Testis (tissue), 2 donors: ENCODE data around the gene ART4.

Experiments
- POLR2A ChIP-seq: fragments of 450-650 bp; IDR thresholded peaks from one replicate; pipeline ENCODE4 v1.6.1; 2017; ENCODE audit warnings: antibody characterized with exemption, mild to moderate bottlenecking, moderate library complexity
- TF ChIP-seq, protein P1 (sequence below), 3 experiments: fragments of 450-650 bp in 2 of 3; fragments of 200-600 bp in 1 of 3; sonication (generic) in 1 of 3; IDR thresholded peaks; one replicate each; pipeline ENCODE4 v1.5.1; 2016 to 2019; ENCODE audit warnings: antibody characterized with exemption in 3 of 3, mild to moderate bottlenecking in 2 of 3, moderate library complexity in 1 of 3

- TF ChIP-seq, protein P1, sequence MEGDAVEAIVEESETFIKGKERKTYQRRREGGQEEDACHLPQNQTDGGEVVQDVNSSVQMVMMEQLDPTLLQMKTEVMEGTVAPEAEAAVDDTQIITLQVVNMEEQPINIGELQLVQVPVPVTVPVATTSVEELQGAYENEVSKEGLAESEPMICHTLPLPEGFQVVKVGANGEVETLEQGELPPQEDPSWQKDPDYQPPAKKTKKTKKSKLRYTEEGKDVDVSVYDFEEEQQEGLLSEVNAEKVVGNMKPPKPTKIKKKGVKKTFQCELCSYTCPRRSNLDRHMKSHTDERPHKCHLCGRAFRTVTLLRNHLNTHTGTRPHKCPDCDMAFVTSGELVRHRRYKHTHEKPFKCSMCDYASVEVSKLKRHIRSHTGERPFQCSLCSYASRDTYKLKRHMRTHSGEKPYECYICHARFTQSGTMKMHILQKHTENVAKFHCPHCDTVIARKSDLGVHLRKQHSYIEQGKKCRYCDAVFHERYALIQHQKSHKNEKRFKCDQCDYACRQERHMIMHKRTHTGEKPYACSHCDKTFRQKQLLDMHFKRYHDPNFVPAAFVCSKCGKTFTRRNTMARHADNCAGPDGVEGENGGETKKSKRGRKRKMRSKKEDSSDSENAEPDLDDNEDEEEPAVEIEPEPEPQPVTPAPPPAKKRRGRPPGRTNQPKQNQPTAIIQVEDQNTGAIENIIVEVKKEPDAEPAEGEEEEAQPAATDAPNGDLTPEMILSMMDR (IDR thresholded peaks at IDR 0.05) = no peak
- no peak for TF ChIP-seq POLR2A
Observed at GRCh38 chr12:14826491-14826890, 16.8 kb downstream of the ART4 start.
